GM21619 (cell line): ENCODE measurements around the gene PGM5.

ENCODE experiments used
- ATAC-seq: cut with Tn5 transposase; IDR thresholded peaks from one replicate; pipeline ENCODE4 v1.9.1; 2021; ENCODE audit not compliant: unreplicated experiment

PGM5 gene

GRCh38 chr9:68431307-68431706, 74.9 kb downstream of the PGM5 start:
- no peak for ATAC-seq

- no peak for ATAC-seq
Measured at GRCh38 chr9:68433531-68434110, 77.2 kb downstream of the PGM5 start.

- ATAC-seq, result no peak
Measured at GRCh38 chr9:68437785-68438184, 81.4 kb downstream of the PGM5 start.

DNA sequence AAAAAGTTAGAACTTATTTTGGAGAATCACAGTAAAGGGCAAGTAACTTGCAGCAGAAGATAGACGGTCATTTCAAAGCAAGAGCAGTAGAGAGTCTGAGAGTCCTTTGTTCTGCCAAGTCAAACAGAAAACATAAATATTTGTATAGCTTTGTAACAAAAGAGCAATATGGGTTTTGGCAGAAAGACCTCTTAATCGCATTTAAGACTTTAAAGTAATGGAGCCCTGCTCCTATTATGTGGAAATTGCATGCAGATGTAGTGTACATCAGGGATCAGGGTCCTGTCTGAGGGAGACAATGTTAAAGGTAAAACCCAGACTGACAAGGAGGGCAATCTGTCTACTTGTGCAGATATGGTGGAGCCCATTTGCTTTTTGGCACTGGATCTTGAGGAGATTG, 87.2 kb downstream of the PGM5 start:
- ATAC-seq, result no peak

GRCh38 chr9:68446836-68447235, 90.4 kb downstream of the PGM5 start:
- ATAC-seq, result no peak

DNA sequence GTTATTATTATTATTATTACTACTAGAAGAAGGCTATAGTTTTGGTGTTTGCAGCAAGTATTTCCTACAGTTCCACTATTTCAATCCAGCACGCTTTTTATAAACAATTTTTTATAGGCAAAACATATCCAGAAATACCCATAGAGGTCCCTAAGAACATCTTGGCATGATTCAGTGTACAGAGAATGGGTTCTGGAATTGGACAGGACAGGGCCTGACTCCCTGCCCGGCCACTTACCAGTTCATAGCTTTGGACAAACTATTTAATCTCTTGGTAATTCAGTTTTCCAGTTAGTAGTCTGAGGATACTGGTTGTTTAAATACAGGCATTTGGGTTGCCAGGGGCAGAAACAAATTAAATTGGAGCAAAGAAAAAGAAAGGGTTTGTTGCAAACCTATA, 91.2 kb downstream of the PGM5 start:
- no peak for ATAC-seq

- no peak for ATAC-seq
Measured at GRCh38 chr9:68454579-68455334, 98.3 kb downstream of the PGM5 start.

- no peak for ATAC-seq
Measured at GRCh38 chr9:68455451-68455850, 99.0 kb downstream of the PGM5 start.

GRCh38 chr9:68457803-68458202, 101.4 kb downstream of the PGM5 start:
- no peak for ATAC-seq

GRCh38 chr9:68458918-68459317, 102.5 kb downstream of the PGM5 start:
- ATAC-seq, result no peak

GRCh38 chr9:68462105-68462775, 105.8 kb downstream of the PGM5 start:
- ATAC-seq, result no peak

DNA sequence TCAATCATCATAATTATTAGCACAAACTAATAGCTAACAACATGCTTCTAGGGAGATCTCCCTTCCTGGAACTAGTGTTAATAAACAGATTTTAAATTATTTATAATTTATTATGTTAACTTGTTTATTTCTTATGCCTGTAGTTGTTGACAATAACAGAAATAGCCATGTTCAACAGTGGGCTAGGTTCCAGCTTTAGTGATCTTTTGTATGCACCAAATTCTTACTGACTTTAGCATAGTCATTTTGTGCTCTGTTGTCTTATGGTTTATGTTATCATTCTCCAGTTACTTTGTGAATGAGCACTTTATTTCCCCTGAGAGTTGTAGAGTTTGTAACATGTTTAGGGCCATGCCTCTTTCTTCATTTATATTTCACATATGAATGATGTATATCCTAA, 113.7 kb downstream of the PGM5 start:
- no peak for ATAC-seq

DNA sequence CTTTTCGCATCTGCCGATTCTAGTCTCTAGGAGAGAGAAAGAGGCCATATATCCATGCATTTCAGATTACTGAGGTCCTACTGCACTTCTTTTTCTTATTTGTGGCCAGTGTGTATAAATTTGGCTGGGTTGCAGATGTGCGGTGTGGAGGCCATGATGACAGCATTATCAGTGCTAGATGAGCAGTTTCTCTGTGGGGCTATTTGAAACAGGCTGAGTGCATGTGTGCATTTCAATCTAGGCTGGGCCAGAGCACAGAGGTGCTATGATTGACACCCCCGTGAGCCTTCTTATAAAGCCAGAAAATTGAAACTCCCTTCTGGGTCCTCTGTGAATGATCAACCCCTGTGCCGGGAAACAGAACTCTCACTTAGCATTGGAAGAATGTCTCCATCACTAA, 114.2 kb downstream of the PGM5 start:
- ATAC-seq, result no peak

GRCh38 chr9:68472119-68472518, 115.7 kb downstream of the PGM5 start:
- no peak for ATAC-seq

- no peak for ATAC-seq
Measured at GRCh38 chr9:68473790-68474189, 117.4 kb downstream of the PGM5 start.

- no peak for ATAC-seq
Measured at GRCh38 chr9:68476422-68476821, 120.0 kb downstream of the PGM5 start.

GRCh38 chr9:68476847-68477246, 120.4 kb downstream of the PGM5 start:
- no peak for ATAC-seq

- no peak for ATAC-seq
Measured at GRCh38 chr9:68480807-68481206, 124.4 kb downstream of the PGM5 start.

- ATAC-seq, result no peak
Measured at GRCh38 chr9:68482548-68482947, 126.1 kb downstream of the PGM5 start.

- no peak for ATAC-seq
Measured at GRCh38 chr9:68488126-68488525, 131.7 kb downstream of the PGM5 start.

DNA sequence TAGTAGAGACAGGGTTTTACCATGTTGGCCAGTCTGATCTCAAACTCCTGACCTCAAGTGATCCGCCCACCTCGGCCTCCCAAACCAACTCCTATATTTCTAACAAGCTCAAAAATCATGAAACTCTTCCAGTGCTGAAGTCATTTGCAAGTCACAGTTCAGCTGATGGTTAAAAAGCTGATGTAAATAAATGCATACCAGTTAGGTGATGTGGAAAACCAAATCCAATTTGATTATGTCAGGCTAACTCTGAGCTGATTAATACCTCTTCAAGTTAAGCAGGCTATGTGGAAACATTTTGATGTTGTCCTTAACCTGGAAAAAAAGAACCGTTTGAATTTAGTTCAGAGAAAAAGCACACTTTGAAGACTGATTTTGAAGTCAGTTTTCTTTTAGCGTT, 133.2 kb downstream of the PGM5 start:
- no peak for ATAC-seq

- ATAC-seq, result no peak
Measured at GRCh38 chr9:68492806-68493205, 136.4 kb downstream of the PGM5 start.
